ENCODE measurements around the gene DAAM2.

Gene DAAM2

GRCh38 chr6:39820553-39820952 is 28.4 kb downstream of the DAAM2 start:
- no peak for DNase-seq

- DNase-seq = no peak
These were observed 29.0 kb downstream of the DAAM2 start for GRCh38 chr6:39821046-39821740.

GRCh38 chr6:39821742-39822532 is 29.8 kb downstream of the DAAM2 start:
- no peak for DNase-seq

GRCh38 chr6:39822846-39823815 is 31.0 kb downstream of the DAAM2 start:
- no peak for DNase-seq

- DNase-seq = no peak
These were observed 32.1 kb downstream of the DAAM2 start for GRCh38 chr6:39824030-39824926.

- DNase-seq = no peak
These were observed 37.2 kb downstream of the DAAM2 start for GRCh38 chr6:39829331-39829730.

GRCh38 chr6:39830444-39830843 is 38.3 kb downstream of the DAAM2 start:
- no peak for DNase-seq

GRCh38 chr6:39831701-39832100 is 39.5 kb downstream of the DAAM2 start:
- no peak for DNase-seq

GRCh38 chr6:39834278-39834677 is 42.1 kb downstream of the DAAM2 start:
- no peak for DNase-seq

GRCh38 chr6:39834866-39835265 is 42.7 kb downstream of the DAAM2 start:
- no peak for DNase-seq

GRCh38 chr6:39835821-39836295 is 43.7 kb downstream of the DAAM2 start:
- DNase-seq = no peak

- no peak for DNase-seq
These were observed 44.4 kb downstream of the DAAM2 start for GRCh38 chr6:39836606-39837005.

- DNase-seq = no peak
These were observed 47.3 kb downstream of the DAAM2 start for GRCh38 chr6:39839445-39839844.

- DNase-seq = no peak
These were observed 48.6 kb downstream of the DAAM2 start for GRCh38 chr6:39840781-39841180.

GRCh38 chr6:39841291-39841690 is 49.1 kb downstream of the DAAM2 start:
- no peak for DNase-seq

GRCh38 chr6:39841923-39842322 is 49.7 kb downstream of the DAAM2 start:
- DNase-seq = no peak

GRCh38 chr6:39843305-39844020 is 51.3 kb downstream of the DAAM2 start:
- DNase-seq = no peak

- DNase-seq = no peak
These were observed 52.7 kb downstream of the DAAM2 start for GRCh38 chr6:39844866-39845265.

GRCh38 chr6:39847221-39847620 is 55.0 kb downstream of the DAAM2 start:
- no peak for DNase-seq

GRCh38 chr6:39848171-39848570 is 56.0 kb downstream of the DAAM2 start:
- no peak for DNase-seq

- DNase-seq = no peak
These were observed 57.1 kb downstream of the DAAM2 start for GRCh38 chr6:39849228-39849627.
